GM12878 (cell line): Measurements from ENCODE around the gene SPARC. TPM values are rescaled to one million over a fixed set of nuclear protein-coding genes. Genes with fewer than 3 reads are reported as not detected.

Experiments
- ATAC-seq: fragments of 200-7000 bp; cut with Tn5 transposase; 3 replicates; pipeline ENCODE4 v1.9.1; 2020; ENCODE audit warnings: mild to moderate bottlenecking, moderate library complexity
- BruUV-seq: library from RNA; stranded (reverse); fragments of 400-500 nt; replicated peaks from 2 replicates; lab custom pipeline; 2021; lab: Mats Ljungman, UMichigan
- CTCF ChIA-PET: fragments of 300-600 bp; sonication (Branson Sonifier 250); formaldehyde crosslinking; extraction: SDS; loops from one replicate; lab custom pipeline; 2021; ENCODE audit warnings: inconsistent platforms; lab: Yijun Ruan, JAX
- POLR2A ChIA-PET: fragments of 350-600 bp; formaldehyde crosslinking; extraction: SDS; loops from one replicate; lab custom pipeline; 2021; ENCODE audit warnings: inconsistent platforms; lab: Charles Lee
- RAD21 ChIA-PET: fragments of 300-600 bp; sonication (Branson Sonifier 250); formaldehyde crosslinking; loops from one replicate; lab custom pipeline; 2023; ENCODE audit warnings: antibody characterized with exemption; ENCODE audit not compliant: unreplicated experiment; lab: Charles Lee
- SMC1A ChIA-PET: fragments of 300-600 bp; sonication (Branson Sonifier 250); formaldehyde crosslinking; loops from one replicate; lab custom pipeline; 2023; ENCODE audit not compliant: unreplicated experiment, uncharacterized antibody; lab: Charles Lee
- DNase-seq: peaks from one replicate; pipeline ENCODE4 v3.0.0-alpha.2; 2011; ENCODE audit warnings: low read depth, low spot score
- FAIRE-seq: peaks from 3 replicates; lab custom pipeline; 2011; peaks lifted over from hg19 to GRCh38; lab: Jason Lieb, UNC
- H2AFZ ChIP-seq: 2 replicates; pipeline ENCODE4 v1.6.0; 2011; ENCODE audit warnings: low read depth, low read length, control low read depth; ENCODE audit not compliant: control insufficient read depth
- H3K27ac ChIP-seq: 2 replicates; pipeline ENCODE4 v1.5.1; 2011; ENCODE audit warnings: control low read depth; ENCODE audit not compliant: control insufficient read depth, insufficient read depth
- H3K27me3 ChIP-seq, 2 experiments: replicated peaks in 1 of 2; 2 replicates each; pipeline versions ENCODE4 v1.6.0 to v1.6.1; 2011; ENCODE audit warnings: low read length in 1 of 2; ENCODE audit not compliant: control insufficient read depth in 2 of 2, insufficient read depth in 2 of 2
- H3K36me3 ChIP-seq, 2 experiments: 2 replicates each; pipeline ENCODE4 v1.5.1; 2011; ENCODE audit warnings: low read length in 1 of 2; ENCODE audit not compliant: control insufficient read depth in 2 of 2, insufficient read depth in 2 of 2
- H3K4me1 ChIP-seq: 2 replicates; pipeline ENCODE4 v1.6.1; 2011; ENCODE audit warnings: mild to moderate bottlenecking, low read length, moderate library complexity, mixed read lengths; ENCODE audit not compliant: control insufficient read depth, insufficient read depth
- H3K4me2 ChIP-seq: 2 replicates; pipeline ENCODE4 v1.6.0; 2011; ENCODE audit warnings: control low read depth; ENCODE audit not compliant: control insufficient read depth, insufficient read depth
- H3K4me3 ChIP-seq: fragments of 200-600 bp; sonication (generic); 2 replicates; pipeline ENCODE4 v1.5.1; 2016
- H3K79me2 ChIP-seq: 2 replicates; pipeline ENCODE4 v1.6.0; 2011; ENCODE audit warnings: low read length; ENCODE audit not compliant: control insufficient read depth, insufficient read depth
- H3K9ac ChIP-seq: 2 replicates; pipeline ENCODE4 v1.8.0; 2011; ENCODE audit warnings: low read length, control low read depth, mixed read lengths; ENCODE audit not compliant: control insufficient read depth, insufficient read depth
- H3K9me3 ChIP-seq: replicated peaks from 3 replicates; pipeline ENCODE4 v1.5.1; 2011; ENCODE audit warnings: mild to moderate bottlenecking, low read length; ENCODE audit not compliant: control insufficient read depth, insufficient read depth
- H4K20me1 ChIP-seq: 2 replicates; pipeline ENCODE4 v1.6.0; 2011; ENCODE audit not compliant: control insufficient read depth, insufficient read depth
- ATF7 ChIP-seq: fragments of 450-650 bp; IDR thresholded peaks from 2 replicates; pipeline ENCODE4 v1.6.1; 2016; ENCODE audit warnings: low read depth, mild to moderate bottlenecking
- BCL3 ChIP-seq: IDR thresholded peaks from 2 replicates; pipeline ENCODE4 v1.6.1; 2011; ENCODE audit warnings: borderline replicate concordance, low read depth, mild to moderate bottlenecking, moderate library complexity, low read length; ENCODE audit not compliant: insufficient read depth, poor library complexity, severe bottlenecking
- CHD1 ChIP-seq: IDR thresholded peaks from 2 replicates; pipeline ENCODE4 v1.6.1; 2012; ENCODE audit warnings: low read depth, low read length, improper control_type of control experiment
- GABPA ChIP-seq: IDR thresholded peaks from 2 replicates; pipeline ENCODE4 v1.6.1; 2014; ENCODE audit warnings: antibody characterized with exemption, low read depth, mild to moderate bottlenecking, inconsistent platforms
- POU2F2 ChIP-seq: IDR thresholded peaks from 3 replicates; pipeline ENCODE4 v1.6.1; 2011; ENCODE audit warnings: low read depth, mild to moderate bottlenecking, low read length, borderline replicate concordance
- SMC3 ChIP-seq: IDR thresholded peaks from 2 replicates; pipeline ENCODE4 v1.6.1; 2011; ENCODE audit warnings: low read length, improper control_type of control experiment, borderline replicate concordance
- TCF12 ChIP-seq: IDR thresholded peaks from 2 replicates; pipeline ENCODE4 v1.6.1; 2011; ENCODE audit warnings: low read depth, mild to moderate bottlenecking, low read length
- WGBS: methylation state at CpG from one replicate; pipeline ENCODE4 v1.1.6; 2016; ENCODE audit warnings: low lambda C conversion rate; ENCODE audit not compliant: insufficient replicate concordance, insufficient coverage; ENCODE audit errors: missing lambda C conversion rate; 5-methylcytosine and 5-hydroxymethylcytosine counted together
- in situ Hi-C: fragments of 300-500 bp; cut with MboI; formaldehyde crosslinking; loops from 9 replicates; pipeline ENCODE4 v1.14.3; 2018; ENCODE audit warnings: mixed read lengths
- intact Hi-C: fragments of 100-400 bp; cut with micrococcal nuclease; formaldehyde crosslinking; loops from one replicate; pipeline ENCODE4 v1.14.2; 2022; ENCODE audit not compliant: unreplicated experiment
- polyA plus RNA-seq, 11 experiments: library from polyadenylated mRNA; depleted of rRNA in 4 of 11; unstranded in 6 of 11; stranded (reverse) in 5 of 11; fragments of >200 nt; fragmentation: Nextera tagmentation in 4 of 11; fragmentation: Illumina TruSeq in 1 of 11; extraction: Ambion mirVana in 4 of 11; extraction: Trizol in 1 of 11; gene quantifications; 1 replicate in 1 of 11; 2 replicates in 10 of 11; pipeline versions ENCODE4 v1.2.1 to v1.2.3, GENCODE V29; 2011 to 2016; ENCODE audit warnings: inconsistent platforms in 2 of 11, missing spikeins in 2 of 11, low read depth in 1 of 11
- total RNA-seq, 4 experiments: library from RNA; depleted of rRNA in 3 of 4; stranded (reverse); fragments of >200 nt in 3 of 4; fragmentation: Illumina TruSeq in 1 of 4; extraction: Trizol in 1 of 4; gene quantifications; 2 replicates each; pipeline versions ENCODE4 v1.2.1 to v1.2.3, GENCODE V29; 2013 to 2021

The SPARC gene
- total and polyA plus RNA-seq, 10 of the 15 experiments (the other 5 are each of a cell fraction or from before 2014, with no cell fraction given): 29.6 to 154 (median 57.0) TPM

GRCh38 chr5:151628112-151628823 is 58.4 kb downstream of the SPARC start:
- H3K9ac ChIP-seq: no peak overlapping the region
- H3K9me3 ChIP-seq: no peaks in the 10 kb centered on the region
- CTCF ChIA-PET: interaction anchor here (1.2 to 1.6 kb wide), 2 partner anchors 24 to 26 kb away, joined by 3 read pairs; no protein-coding TSS in a partner anchor
- DNase-seq: no peak
- no peaks in the 10 kb centered on the region for H4K20me1 ChIP-seq
- no peaks in the 10 kb centered on the region for H3K79me2 ChIP-seq
- H2AFZ ChIP-seq: no peak overlapping the region
- no peak for ATAC-seq
- H3K27me3 ChIP-seq: no peaks in the 10 kb centered on the region
- POLR2A ChIA-PET: no interaction called here
- no peak overlapping the region for H3K4me2 ChIP-seq
- TF ChIP-seq SMC3 (no peak), BCL3 (no peak)
- TF ChIP-seq, all 136 proteins: peak for 0
- FAIRE-seq: no peak
- SMC1A ChIA-PET: interaction anchor here (1.2 kb wide), 1 partner anchor 10 kb away, joined by 3 read pairs; no protein-coding TSS in a partner anchor
- no TSS peak for BruUV-seq
- H3K36me3 ChIP-seq: no peaks in the 10 kb centered on the region
- no peak overlapping the region for H3K27ac ChIP-seq
- WGBS: 56% methylated on average over 7 of the region's 7 CpGs
- in situ Hi-C loops: no loop called here
- intact Hi-C loops: no loop called here
- H3K4me3 ChIP-seq: no peak overlapping the region
- RAD21 ChIA-PET: no interaction called here
- H3K4me1 ChIP-seq: no peaks in the 10 kb centered on the region

GRCh38 chr5:151627650-151628049 is 59.1 kb downstream of the SPARC start:
- no TSS peak for BruUV-seq
- in situ Hi-C loops: no loop called here
- RAD21 ChIA-PET: interaction anchor here (1.6 kb wide), 1 partner anchor 23 kb away, joined by 3 read pairs; no protein-coding TSS in a partner anchor

More at GRCh38 chr5:151627650-151628049, 59.1 kb downstream of the SPARC start:
- WGBS: 73% methylated on average over 6 of the region's 6 CpGs
- Histone ChIP-seq H3K27me3 (no peaks in the 10 kb centered on the region), H3K9me3 (no peaks in the 10 kb centered on the region)
- no peak for FAIRE-seq
- TF ChIP-seq POU2F2 (no peak), TCF12 (no peak), CHD1 (no peak), GABPA (no peak), ATF7 (no peak)
- TF ChIP-seq, all 136 proteins: peak for 0
- CTCF ChIA-PET: interaction anchor here (1.2 to 1.6 kb wide), 2 partner anchors 24 to 26 kb away, joined by 3 read pairs; no protein-coding TSS in a partner anchor
- Histone ChIP-seq H3K4me3 (no peak overlapping the region), H4K20me1 (no peaks in the 10 kb centered on the region), H3K9ac (no peak overlapping the region), H3K4me2 (no peak overlapping the region), H3K36me3 (no peaks in the 10 kb centered on the region), H3K27ac (no peak overlapping the region), H3K79me2 (no peaks in the 10 kb centered on the region), H3K4me1 (no peaks in the 10 kb centered on the region), H2AFZ (no peak overlapping the region)
- ATAC-seq: no peak
- POLR2A ChIA-PET: no interaction called here
- DNase-seq: no peak
- SMC1A ChIA-PET: interaction anchor here (1.2 to 2.0 kb wide), 2 partner anchors 7 to 10 kb away, joined by 3 to 4 read pairs; no protein-coding TSS in a partner anchor
- intact Hi-C loops: no loop called here
